Stimulated activated CD4-positive, alpha-beta T cell treated with anti-CD3 and anti-CD28 coated beads, Interleukin-12 subunit alpha, Interleukin-12 subunit beta, amount 100 ng/mL, for 24 hours (primary cell): ENCODE results near the gene SMCO2.
"Not testable (repeated sequence)": the region's sequence is repeated elsewhere in the genome, so short reads cannot be mapped to it uniquely, and the experiment has no call there.

Experiments
- DNase-seq, 2 experiments: peaks; one replicate each; pipeline ENCODE4 v3.0.0-alpha.2; 2020; ENCODE audit warnings: low read depth in 2 of 2

The SMCO2 gene

DNA sequence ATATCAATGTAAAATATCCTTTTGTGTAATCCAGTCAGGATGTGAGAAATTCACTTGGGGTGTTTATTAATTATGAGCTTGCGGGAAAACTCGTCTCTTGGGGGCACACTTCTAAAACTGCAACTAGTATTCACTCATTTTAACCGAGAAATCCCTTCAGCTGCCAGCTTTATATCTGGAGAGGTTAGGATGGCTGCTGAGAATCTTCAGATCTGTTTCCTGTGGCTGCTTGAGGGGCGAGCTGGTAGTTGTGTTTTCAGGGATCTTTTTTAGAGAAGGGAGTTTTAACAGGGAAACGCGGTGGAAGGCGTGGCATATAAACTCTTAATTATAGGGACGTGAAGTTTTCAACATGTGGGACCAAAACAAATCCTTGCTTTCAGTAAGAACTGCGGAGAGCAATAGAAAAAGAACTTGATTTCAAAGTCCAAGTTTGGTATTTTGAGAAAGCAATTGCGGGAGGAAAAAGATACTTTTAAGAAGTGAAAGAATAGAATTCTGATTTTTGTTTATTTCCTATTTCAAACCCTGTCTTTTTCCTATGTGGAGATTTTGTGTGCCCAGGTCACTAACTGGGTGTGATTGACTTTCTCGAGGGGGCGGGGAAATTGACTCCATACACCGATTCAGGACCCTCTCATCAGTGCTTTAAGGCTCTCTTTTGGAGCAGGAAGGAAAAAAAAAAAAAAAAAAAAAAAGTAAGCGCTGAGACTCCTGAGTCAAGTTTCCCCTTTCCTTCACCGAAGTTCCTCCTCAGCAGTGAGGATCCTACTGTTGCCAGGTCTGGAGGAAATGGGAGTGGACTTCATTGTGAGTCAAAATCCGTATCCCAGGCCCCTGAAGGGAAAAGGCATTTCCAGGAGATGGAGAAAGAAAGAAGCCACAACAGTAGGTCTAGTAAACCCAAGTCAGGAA lies 78.6 kb downstream of the SMCO2 start:
- no peak for DNase-seq

- DNase-seq = no peak
These were observed 81.0 kb downstream of the SMCO2 start for GRCh38 chr12:27527512-27527911.

DNA sequence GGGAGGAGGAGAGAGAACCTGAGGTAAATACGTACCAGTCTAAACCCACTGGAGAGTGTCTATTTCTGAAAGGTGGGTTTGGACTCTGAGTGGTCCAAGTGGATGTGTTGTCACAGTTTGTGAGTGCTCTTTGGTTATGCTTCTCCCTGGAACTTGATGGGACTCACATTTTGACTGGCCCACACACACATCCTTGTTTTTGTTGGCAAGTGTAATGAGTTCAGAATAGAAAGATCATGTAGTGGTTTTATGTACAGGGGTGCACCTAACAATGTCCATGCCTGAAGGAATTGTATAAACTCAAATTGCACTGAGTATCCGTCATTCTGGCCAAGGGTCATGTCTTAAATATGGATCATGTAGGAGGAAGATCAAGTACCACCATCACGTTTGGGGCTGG lies 82.3 kb downstream of the SMCO2 start:
- DNase-seq = no peak

GRCh38 chr12:27530157-27530922 lies 83.8 kb downstream of the SMCO2 start:
- DNase-seq = no peak

DNA sequence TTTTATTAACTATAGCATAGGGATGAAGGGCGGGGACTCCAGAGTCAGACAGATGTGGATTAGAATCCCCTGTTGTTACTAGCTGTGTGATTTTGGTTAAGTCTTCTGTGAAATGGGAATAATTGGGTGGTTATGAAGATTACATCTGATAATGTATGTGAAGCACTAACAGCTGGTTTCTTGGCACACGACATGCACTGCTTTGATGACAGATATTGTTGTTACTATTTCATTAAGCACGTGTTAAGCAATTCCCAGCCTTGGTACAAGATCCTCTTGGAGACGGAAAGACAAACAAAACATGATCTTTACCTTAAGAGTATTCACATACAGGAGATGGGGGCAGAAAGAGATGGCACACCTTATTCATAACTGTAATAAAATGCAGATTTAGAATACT lies 85.4 kb downstream of the SMCO2 start:
- no peak for DNase-seq

DNA sequence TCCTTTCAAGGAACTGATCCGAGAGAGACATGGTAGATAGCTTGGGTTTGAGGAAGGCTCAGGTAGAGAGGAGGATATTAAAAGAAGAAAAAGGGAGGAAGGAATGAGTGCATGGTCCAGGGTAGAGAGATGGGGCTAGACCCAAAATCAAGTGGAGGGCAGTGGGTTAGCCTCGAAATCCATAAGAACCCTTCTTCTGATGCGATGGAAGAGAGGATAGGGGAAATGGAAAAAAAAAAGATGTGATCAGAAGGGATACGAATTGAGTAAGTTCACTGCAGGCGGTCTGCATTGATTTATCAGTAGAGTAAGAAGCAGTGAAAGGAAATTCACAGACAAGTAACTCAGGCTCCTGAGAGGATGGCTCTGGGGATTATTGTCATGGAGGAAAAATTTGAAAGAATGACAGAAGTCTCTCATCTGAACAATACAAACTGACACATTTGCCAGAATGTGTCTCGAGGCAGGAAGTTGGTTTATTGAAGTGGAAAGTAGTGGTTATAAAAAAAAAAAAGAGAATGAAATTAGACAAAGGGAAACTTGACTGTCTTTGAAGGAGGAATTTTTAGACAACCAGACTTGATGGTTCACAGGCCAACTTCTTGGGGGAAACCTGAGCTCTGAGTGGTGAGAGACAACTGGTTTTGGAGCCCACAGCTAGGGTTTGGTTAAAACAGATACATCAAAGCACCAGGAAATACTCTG lies 87.7 kb downstream of the SMCO2 start:
- DNase-seq = no peak

DNA sequence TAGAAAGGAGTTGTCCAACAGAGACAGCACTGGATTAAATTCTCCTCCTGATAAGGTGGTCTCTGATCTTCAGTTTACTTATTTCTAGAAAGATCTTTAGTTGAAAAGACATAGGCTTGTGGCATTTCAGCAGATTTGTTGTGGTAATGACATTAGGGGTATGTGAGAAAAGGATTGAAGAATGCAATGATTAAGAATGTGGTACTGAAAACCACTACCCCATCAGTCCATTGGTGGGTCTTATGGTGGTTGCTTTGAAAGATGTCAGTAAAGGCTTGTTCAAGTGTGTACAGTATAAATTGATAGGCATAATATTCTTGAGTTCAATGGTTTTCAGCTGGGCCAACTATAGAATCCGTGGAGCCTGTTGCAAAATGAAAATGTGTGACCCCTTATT lies 88.2 kb downstream of the SMCO2 start:
- DNase-seq = no peak

DNA sequence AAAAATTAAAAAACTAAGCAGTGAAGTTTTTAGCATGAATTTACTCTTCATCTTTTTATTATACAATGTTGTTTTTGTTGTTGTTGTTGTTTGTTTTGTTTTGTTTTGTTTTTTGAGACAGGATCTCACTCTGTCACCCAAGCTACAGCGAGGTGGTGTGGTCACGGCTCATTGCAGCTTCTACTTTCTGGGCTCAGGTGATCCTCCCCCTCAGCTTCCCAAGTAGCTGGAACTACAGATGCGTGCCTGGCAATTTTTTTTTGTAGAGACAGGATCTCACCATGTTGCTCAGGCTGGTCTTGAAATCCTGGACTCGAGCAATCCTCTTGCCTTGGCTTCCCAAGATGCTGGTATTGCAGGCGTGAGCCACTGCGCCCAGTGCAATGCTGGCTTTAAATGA lies 88.8 kb downstream of the SMCO2 start:
- DNase-seq = no peak

DNA sequence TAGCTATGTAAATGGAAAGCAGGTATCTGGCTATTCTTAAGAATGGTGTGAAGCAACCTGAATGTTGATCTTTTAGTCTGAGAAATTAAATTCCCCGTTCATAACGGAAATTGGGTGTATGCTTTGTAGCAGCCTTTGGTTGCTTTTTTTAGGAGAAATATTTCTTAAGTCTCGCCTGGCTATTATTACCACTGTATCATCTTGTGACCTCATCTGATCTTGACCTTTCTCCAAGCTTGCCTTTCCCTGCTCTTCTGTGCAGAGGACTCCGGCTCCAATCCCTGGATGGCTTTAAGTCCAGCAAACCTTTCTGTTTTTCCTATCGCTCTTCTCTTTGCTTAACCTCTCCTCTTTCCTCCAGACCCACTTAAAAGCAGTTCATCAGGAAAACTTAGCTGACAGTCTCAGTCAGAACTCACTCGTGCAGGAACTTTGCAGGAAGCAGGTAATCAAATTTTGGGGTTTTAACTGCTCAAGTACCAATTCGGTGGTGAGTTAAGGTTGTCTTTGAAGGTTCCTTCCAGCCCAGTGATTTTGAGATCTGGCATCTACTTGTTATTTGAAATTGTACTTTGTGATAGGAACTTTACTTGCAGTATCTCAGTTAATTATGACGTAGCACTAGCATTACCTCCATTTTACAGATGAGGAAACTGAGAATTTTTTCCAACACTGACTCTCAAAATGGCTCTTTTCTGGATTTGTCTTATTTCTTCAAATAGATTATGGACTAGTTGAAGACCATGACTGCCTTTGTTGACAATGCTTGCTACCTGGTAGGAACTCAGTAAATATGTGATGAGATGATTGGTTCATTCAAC lies 91.5 kb downstream of the SMCO2 start:
- DNase-seq = no peak

DNA sequence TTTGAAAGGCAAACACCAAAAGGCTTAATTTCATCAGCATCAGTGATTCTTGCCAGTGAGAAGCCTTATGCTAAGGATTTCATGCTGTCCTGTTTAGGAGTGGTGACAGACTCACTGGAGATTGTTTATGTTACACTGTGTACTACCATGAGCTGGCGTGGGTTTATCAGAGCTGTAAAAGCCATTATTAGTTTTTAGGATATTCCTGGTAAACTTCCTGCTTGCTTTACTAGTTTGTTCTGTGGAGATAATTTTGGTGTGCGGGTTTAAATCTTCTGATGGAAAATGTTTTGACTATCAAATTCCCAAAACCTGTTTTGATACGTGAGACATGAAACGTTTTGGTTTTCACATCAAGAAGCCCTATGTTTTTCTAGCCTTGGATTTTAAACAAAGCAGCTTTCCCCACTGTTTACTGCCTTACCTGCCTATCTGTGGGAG lies 92.7 kb downstream of the SMCO2 start:
- DNase-seq = no peak

- no peak for DNase-seq
These were observed 94.6 kb downstream of the SMCO2 start for GRCh38 chr12:27541031-27541719.

DNA sequence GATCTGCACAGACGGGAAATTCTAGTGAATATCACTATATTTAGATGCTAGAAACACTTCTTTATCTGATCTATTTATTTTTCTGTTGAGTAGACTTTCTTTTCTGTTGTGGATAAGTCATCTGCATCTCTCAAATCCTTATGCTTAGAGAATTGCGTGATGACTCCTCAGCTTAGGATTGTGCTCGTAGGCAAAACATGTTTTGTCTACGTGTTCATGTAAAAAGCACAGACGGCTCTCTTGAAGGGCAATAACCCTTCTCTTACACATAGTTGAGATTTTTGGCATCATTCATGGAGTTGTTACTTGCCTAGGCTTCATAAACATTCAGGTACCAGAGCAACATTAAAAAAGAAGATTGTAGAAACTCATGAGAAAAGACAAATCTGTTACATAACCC lies 96.1 kb downstream of the SMCO2 start:
- DNase-seq = no peak

DNA sequence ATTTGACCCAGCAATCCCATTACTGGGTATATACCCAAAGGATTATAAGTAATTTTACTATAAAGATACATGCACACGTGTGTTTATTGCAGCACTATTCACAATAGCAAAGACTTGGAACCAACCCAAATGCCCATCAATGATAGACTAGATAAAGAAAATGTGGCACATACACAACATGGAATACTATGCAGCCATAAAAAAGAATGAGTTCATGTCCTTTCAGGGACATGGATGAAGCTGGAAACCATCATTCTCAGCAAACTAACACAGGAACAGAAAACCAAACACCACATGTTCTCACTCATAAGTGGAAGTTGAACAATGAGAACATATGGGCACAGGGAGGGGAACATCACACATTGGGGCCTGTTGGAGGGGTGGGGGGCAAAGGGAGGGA lies 98.3 kb downstream of the SMCO2 start:
- not testable (repeated sequence) for DNase-seq

- DNase-seq = no peak
These were observed 99.1 kb downstream of the SMCO2 start for GRCh38 chr12:27545665-27546064.

DNA sequence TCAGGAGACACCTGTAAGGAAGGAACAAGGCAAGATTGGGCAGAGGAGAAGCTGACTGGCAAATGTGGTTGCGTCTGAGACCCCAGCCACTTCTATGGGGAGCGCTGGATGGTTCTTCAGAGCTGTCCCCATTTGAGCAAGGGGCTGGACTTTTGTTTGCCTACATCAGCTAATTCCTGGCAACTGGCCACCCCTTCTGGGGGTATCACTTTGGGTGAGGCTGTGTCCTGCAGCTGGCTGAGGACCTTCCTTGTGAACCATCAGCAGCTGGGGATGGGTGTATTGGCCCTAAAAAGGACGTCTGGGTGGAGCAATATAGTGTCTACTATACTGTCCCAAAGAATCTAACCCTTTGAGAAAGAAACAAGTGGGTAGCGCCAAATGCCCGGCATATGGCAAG lies 101.1 kb downstream of the SMCO2 start:
- DNase-seq = no peak

- DNase-seq = no peak
These were observed 102.0 kb downstream of the SMCO2 start for GRCh38 chr12:27548301-27549199.

DNA sequence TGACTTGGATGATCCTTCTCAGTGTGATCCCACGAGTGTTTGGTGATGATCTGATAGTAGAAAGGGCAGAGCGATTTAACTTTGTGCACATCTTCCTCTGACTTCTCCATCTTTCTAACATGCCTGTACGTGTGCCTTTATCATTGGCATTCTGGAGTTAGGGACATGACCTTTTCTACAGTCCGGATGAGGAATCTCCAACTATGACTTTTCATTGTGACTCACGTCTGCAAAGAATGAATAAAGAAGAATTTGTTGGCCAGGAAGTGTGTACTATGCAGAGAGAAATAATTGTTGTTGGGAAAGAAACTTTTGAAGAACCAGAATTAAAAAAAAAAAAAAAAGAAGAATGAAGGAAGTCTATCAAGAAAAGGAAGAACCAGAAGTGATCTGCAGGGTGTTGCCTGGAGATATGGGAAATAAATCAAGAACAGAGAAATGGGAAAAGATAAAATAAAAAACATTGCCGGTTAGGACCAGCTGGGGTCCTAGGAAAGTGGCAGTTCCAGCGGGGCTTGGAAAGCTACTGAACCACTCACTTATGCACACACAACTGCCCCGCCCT lies 102.8 kb downstream of the SMCO2 start:
- DNase-seq = no peak

GRCh38 chr12:27549801-27550652 lies 103.5 kb downstream of the SMCO2 start:
- no peak for DNase-seq

DNA sequence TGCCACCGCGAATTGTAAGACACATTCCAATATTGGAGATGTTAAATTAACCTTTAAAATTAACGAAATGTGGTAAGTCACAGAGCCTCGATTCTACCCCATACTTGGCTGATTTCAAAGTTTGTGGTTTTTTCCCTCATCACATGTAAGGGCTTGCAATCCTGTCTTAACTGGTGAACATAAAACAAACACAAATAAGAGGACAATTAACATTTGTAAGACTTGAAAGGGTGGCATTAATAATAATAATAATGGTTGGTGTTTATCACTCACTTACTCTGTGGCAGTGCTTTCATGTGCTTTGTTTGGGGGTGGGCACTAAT lies 104.1 kb downstream of the SMCO2 start:
- no peak for DNase-seq
